HepG2 (cell line): Measurements from ENCODE around the gene SLC20A1.

ENCODE experiments used
- POLR2A ChIP-seq, 2 experiments: IDR thresholded peaks; 2 replicates each; pipeline ENCODE4 v1.6.1; 2011; ENCODE audit warnings: low read depth in 2 of 2, low read length in 2 of 2, mild to moderate bottlenecking in 1 of 2, moderate library complexity in 1 of 2; ENCODE audit not compliant: insufficient read depth in 1 of 2
- POLR2AphosphoS2 ChIP-seq: IDR thresholded peaks from 2 replicates; pipeline ENCODE4 v1.6.1; 2011; ENCODE audit warnings: low read depth, low read length, improper control_type of control experiment
- RFXANK ChIP-seq: IDR thresholded peaks from 2 replicates; pipeline ENCODE4 v1.6.1; 2016
- RXRA ChIP-seq: sonication (generic); formaldehyde crosslinking; IDR thresholded peaks from 2 replicates; pipeline ENCODE4 v1.5.1; 2020; ENCODE audit warnings: missing genetic modification reagents
- USF2 ChIP-seq, 2 experiments: sonication (generic) in 1 of 2; formaldehyde crosslinking in 1 of 2; IDR thresholded peaks; 2 replicates each; pipeline versions ENCODE4 v1.5.1 to v1.6.1; 2011 to 2020; ENCODE audit warnings: borderline replicate concordance in 1 of 2, low read depth in 1 of 2, low read length in 1 of 2, mild to moderate bottlenecking in 1 of 2, missing genetic modification reagents in 1 of 2, moderate library complexity in 1 of 2
- ZNF552 ChIP-seq: sonication (generic); formaldehyde crosslinking; IDR thresholded peaks from 2 replicates; pipeline ENCODE4 v1.9.0; 2022; ENCODE audit warnings: missing genetic modification reagents, mild to moderate bottlenecking, borderline replicate concordance
- TF ChIP-seq, protein P1 (sequence below): sonication (generic); formaldehyde crosslinking; IDR thresholded peaks from 2 replicates; pipeline ENCODE4 v1.4.0; 2020; ENCODE audit warnings: mild to moderate bottlenecking, missing genetic modification reagents

DNA sequence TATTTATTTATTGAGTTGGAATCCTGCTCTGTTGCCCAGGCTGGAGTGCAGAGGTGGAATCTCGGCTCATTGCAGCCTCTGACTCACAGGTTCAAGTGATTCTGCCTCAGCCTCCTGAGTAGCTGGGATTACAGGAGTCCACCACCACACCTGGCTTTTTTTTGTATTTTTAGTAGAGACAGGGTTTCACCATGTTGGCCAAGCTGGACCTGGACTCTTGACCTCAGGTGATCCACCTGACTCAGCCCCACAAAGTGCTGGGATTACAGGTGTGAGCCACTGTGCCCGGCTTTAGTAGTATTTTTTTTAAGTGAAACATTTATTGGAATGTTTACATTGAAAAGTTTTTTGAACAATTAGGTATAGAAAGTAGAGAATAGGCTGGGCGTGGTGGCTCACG, 23.9 kb downstream of the SLC20A1 start:
- TF ChIP-seq POLR2A (IDR thresholded peaks at IDR 0.05; ENCODE audit: insufficient read depth in 1 of 2, low read depth in 2 of 2, low read length in 2 of 2) = no peak
- TF ChIP-seq ZNF552 (CRISPR knock-in tag) = no peak
- no peak for TF ChIP-seq USF2 (IDR thresholded peaks at IDR 0.05; ENCODE audit: low read depth, low read length)
- no peak for TF ChIP-seq USF2 (CRISPR knock-in tag; IDR thresholded peaks at IDR 0.05; ENCODE audit: borderline replicate concordance)
- TF ChIP-seq, protein P1, sequence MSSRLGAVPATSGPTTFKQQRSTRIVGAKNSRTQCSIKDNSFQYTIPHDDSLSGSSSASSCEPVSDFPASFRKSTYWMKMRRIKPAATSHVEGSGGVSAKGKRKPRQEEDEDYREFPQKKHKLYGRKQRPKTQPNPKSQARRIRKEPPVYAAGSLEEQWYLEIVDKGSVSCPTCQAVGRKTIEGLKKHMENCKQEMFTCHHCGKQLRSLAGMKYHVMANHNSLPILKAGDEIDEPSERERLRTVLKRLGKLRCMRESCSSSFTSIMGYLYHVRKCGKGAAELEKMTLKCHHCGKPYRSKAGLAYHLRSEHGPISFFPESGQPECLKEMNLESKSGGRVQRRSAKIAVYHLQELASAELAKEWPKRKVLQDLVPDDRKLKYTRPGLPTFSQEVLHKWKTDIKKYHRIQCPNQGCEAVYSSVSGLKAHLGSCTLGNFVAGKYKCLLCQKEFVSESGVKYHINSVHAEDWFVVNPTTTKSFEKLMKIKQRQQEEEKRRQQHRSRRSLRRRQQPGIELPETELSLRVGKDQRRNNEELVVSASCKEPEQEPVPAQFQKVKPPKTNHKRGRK (CRISPR knock-in tag) = no peak
- no peak for TF ChIP-seq RXRA (CRISPR knock-in tag)
- no peak for TF ChIP-seq RFXANK (CRISPR knock-in tag)
- no peak for TF ChIP-seq POLR2AphosphoS2
